ENCODE results near the gene FXYD7. TPM values are rescaled to one million over a fixed set of nuclear protein-coding genes. Genes with fewer than 3 reads are reported as not detected.
A peak's percentile ranks its signal among the peaks of the same experiment; 100 is the strongest.

The FXYD7 gene
- total and polyA plus RNA-seq, 9 of the 15 experiments (the other 6 are each of a cell fraction or from before 2014, with no cell fraction given): 0.10 to 0.80 (median 0.31) TPM; not detected in 3

GRCh38 chr19:35165200-35166058 is 22.4 kb downstream of the FXYD7 start (continued):
- TF ChIP-seq, protein P1, sequence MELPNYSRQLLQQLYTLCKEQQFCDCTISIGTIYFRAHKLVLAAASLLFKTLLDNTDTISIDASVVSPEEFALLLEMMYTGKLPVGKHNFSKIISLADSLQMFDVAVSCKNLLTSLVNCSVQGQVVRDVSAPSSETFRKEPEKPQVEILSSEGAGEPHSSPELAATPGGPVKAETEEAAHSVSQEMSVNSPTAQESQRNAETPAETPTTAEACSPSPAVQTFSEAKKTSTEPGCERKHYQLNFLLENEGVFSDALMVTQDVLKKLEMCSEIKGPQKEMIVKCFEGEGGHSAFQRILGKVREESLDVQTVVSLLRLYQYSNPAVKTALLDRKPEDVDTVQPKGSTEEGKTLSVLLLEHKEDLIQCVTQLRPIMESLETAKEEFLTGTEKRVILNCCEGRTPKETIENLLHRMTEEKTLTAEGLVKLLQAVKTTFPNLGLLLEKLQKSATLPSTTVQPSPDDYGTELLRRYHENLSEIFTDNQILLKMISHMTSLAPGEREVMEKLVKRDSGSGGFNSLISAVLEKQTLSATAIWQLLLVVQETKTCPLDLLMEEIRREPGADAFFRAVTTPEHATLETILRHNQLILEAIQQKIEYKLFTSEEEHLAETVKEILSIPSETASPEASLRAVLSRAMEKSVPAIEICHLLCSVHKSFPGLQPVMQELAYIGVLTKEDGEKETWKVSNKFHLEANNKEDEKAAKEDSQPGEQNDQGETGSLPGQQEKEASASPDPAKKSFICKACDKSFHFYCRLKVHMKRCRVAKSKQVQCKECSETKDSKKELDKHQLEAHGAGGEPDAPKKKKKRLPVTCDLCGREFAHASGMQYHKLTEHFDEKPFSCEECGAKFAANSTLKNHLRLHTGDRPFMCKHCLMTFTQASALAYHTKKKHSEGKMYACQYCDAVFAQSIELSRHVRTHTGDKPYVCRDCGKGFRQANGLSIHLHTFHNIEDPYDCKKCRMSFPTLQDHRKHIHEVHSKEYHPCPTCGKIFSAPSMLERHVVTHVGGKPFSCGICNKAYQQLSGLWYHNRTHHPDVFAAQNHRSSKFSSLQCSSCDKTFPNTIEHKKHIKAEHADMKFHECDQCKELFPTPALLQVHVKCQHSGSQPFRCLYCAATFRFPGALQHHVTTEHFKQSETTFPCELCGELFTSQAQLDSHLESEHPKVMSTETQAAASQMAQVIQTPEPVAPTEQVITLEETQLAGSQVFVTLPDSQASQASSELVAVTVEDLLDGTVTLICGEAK (IDR thresholded peaks at IDR 0.05): no peak
- TF ChIP-seq, protein P1 (CRISPR knock-in tag; IDR thresholded peaks at IDR 0.05): no peak
- peak; percentile 39; the same call in 1 of the 2 replicates for TF ChIP-seq POLR2H (tag; IDR thresholded peaks at IDR 0.05; ENCODE audit: low read depth)
- peak; percentile 90 for TF ChIP-seq CXXC5 (CRISPR knock-in tag; IDR thresholded peaks at IDR 0.05)
- TF ChIP-seq PRDM10 (IDR thresholded peaks at IDR 0.05; ENCODE audit: partially characterized antibody): no peak
- peak; percentile 54; the same call in 1 of the 2 replicates for TF ChIP-seq TEAD2 (tag; IDR thresholded peaks at IDR 0.05)
- no peak for TF ChIP-seq RBBP5 (IDR thresholded peaks at IDR 0.05; ENCODE audit: borderline replicate concordance, insufficient read depth, low read length, poor library complexity, severe bottlenecking)
- 0 out of 2 replicates have a peak, but pooled peaks have one; percentile 9 for TF ChIP-seq CBFA2T2 (conservative IDR thresholded peaks at IDR 0.05)
- TF ChIP-seq, protein P2, sequence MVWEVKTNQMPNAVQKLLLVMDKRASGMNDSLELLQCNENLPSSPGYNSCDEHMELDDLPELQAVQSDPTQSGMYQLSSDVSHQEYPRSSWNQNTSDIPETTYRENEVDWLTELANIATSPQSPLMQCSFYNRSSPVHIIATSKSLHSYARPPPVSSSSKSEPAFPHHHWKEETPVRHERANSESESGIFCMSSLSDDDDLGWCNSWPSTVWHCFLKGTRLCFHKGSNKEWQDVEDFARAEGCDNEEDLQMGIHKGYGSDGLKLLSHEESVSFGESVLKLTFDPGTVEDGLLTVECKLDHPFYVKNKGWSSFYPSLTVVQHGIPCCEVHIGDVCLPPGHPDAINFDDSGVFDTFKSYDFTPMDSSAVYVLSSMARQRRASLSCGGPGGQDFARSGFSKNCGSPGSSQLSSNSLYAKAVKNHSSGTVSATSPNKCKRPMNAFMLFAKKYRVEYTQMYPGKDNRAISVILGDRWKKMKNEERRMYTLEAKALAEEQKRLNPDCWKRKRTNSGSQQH (CRISPR knock-in tag; IDR thresholded peaks at IDR 0.05): 0 out of 2 replicates have a peak, but pooled peaks have one; percentile 16
- TF ChIP-seq DIDO1 (tag; IDR thresholded peaks at IDR 0.05; ENCODE audit: low read depth): no peak
- peak; percentile 25 for TF ChIP-seq PHF20 (IDR thresholded peaks at IDR 0.05; ENCODE audit: partially characterized antibody)
- TF ChIP-seq TAF7 (tag; IDR thresholded peaks at IDR 0.05): peak; percentile 54
